C4-2B (cell line): ENCODE results near the gene PSMB8.

Experiments used
- H3K27ac ChIP-seq: fragments of 450-650 bp; 2 replicates; pipeline ENCODE4 v1.5.1; 2017
- CTCF ChIP-seq: fragments of 450-650 bp; conservative IDR thresholded peaks from 2 replicates; pipeline ENCODE4 v1.5.1; 2017; ENCODE audit warnings: mild to moderate bottlenecking
- ZFX ChIP-seq: fragments of 450-650 bp; IDR thresholded peaks from 2 replicates; pipeline ENCODE4 v1.6.1; 2017

The PSMB8 gene

GRCh38 chr6:32840604-32841246 is 3.1 kb downstream of the PSMB8 start:
- TF ChIP-seq CTCF, result no peak
- no peak for TF ChIP-seq ZFX

GRCh38 chr6:32839356-32839755 is 4.5 kb downstream of the PSMB8 start:
- H3K27ac ChIP-seq, result peak overlapping the region; percentile 71; the same call in 1 of the 2 replicates
- TF ChIP-seq ZFX (no peak), CTCF (no peak)

More at GRCh38 chr6:32840604-32841246, 3.1 kb downstream of the PSMB8 start:
- H3K27ac ChIP-seq, result no peak overlapping the region

GRCh38 chr6:32838114-32838958 is 5.5 kb downstream of the PSMB8 start, which contains the start of gene TAP2:
Gene TAP2, minus strand, starts transcription at chr6:32838739. Its CDS starts 506 bp downstream, at chr6:32838233.
- TF ChIP-seq CTCF (peak; percentile 98), ZFX (no peak)
- peak within 1 kb of the TSS; percentile 71 for H3K27ac ChIP-seq

- H3K27ac ChIP-seq, result peak overlapping the region; percentile 71
- TF ChIP-seq ZFX (no peak), CTCF (no peak)
These were observed 6.2 kb downstream of the PSMB8 start for GRCh38 chr6:32837651-32838113.

GRCh38 chr6:32836873-32837272 is 7.0 kb downstream of the PSMB8 start:
- no peak overlapping the region for H3K27ac ChIP-seq
- TF ChIP-seq CTCF (no peak), ZFX (no peak)

GRCh38 chr6:32835167-32835893 is 8.5 kb downstream of the PSMB8 start:
- H3K27ac ChIP-seq, result no peak overlapping the region
- TF ChIP-seq CTCF (no peak), ZFX (no peak)
